K562 (cell line): ENCODE results near the gene TMEM126A. TPM values are rescaled to one million over a fixed set of nuclear protein-coding genes. Genes with fewer than 3 reads are reported as not detected.
A peak's percentile ranks its signal among the peaks of the same experiment; 100 is the strongest.

Experiments used
- JUND ChIP-seq, 2 experiments: IDR thresholded peaks; 2 replicates in 1 of 2; 3 replicates in 1 of 2; pipeline ENCODE4 v1.6.1; 2011; ENCODE audit warnings: borderline replicate concordance in 2 of 2, low read depth in 2 of 2, low read length in 2 of 2, improper control_type of control experiment in 1 of 2, missing biosample characterization in 1 of 2, missing genetic modification characterization in 1 of 2, missing genetic modification reagents in 1 of 2
- MEIS2 ChIP-seq: fragments of 450-650 bp; IDR thresholded peaks from 2 replicates; pipeline ENCODE4 v1.6.1; 2014; ENCODE audit warnings: mild to moderate bottlenecking; ENCODE audit not compliant: partially characterized antibody
- PHF21A ChIP-seq: fragments of 450-650 bp; IDR thresholded peaks from 2 replicates; pipeline ENCODE4 v1.6.1; 2017; ENCODE audit warnings: low read depth, borderline replicate concordance
- ZNF124 ChIP-seq: sonication (generic); formaldehyde crosslinking; IDR thresholded peaks from 2 replicates; pipeline ENCODE4 v1.8.1; 2022; ENCODE audit warnings: missing genetic modification reagents
- polyA plus RNA-seq, 8 experiments: library from polyadenylated mRNA; depleted of rRNA in 4 of 8; stranded (reverse) in 5 of 8; unstranded in 3 of 8; fragments of >200 nt; fragmentation: Nextera tagmentation in 2 of 8; fragmentation: Illumina TruSeq in 1 of 8; extraction: Ambion mirVana in 2 of 8; extraction: Trizol in 1 of 8; gene quantifications; 2 replicates each; pipeline versions ENCODE4 v1.2.1 to v1.2.3, GENCODE V29; 2011 to 2014; ENCODE audit warnings: inconsistent platforms in 1 of 8, missing spikeins in 1 of 8
- total RNA-seq, 7 experiments: library from RNA; depleted of rRNA in 6 of 7; stranded (reverse); fragments of >200 nt in 6 of 7; fragmentation: Illumina TruSeq in 2 of 7; extraction: Trizol in 2 of 7; gene quantifications; 2 replicates each; pipeline versions ENCODE4 v1.2.1 to v1.2.3, GENCODE V29; 2011 to 2021; ENCODE audit warnings: low replicate concordance in 1 of 7
- TF ChIP-seq, protein P1 (sequence below): fragments of 450-650 bp; IDR thresholded peaks from one replicate; pipeline ENCODE4 v1.6.1; 2018; ENCODE audit warnings: mild to moderate bottlenecking, moderate library complexity; ENCODE audit not compliant: partially characterized antibody
- TF ChIP-seq, protein P2 (sequence below): sonication (generic); formaldehyde crosslinking; IDR thresholded peaks from 2 replicates; pipeline ENCODE4 v1.8.0; 2022; ENCODE audit warnings: mild to moderate bottlenecking, missing genetic modification reagents
- TF ChIP-seq, protein P3 (sequence below): fragments of 450-650 bp; formaldehyde crosslinking; IDR thresholded peaks from 2 replicates; pipeline ENCODE4 v1.4.0; 2020; ENCODE audit warnings: mild to moderate bottlenecking, moderate library complexity
- TF ChIP-seq, protein P4 (sequence below), 2 experiments: fragments of 450-650 bp in 1 of 2; sonication (generic) in 1 of 2; formaldehyde crosslinking in 1 of 2; IDR thresholded peaks; 2 replicates each; pipeline versions ENCODE4 v1.7.1 to v1.9.0; 2016 to 2022; ENCODE audit warnings: inconsistent platforms in 1 of 2, mild to moderate bottlenecking in 1 of 2, missing genetic modification reagents in 1 of 2

The TMEM126A gene
- total and polyA plus RNA-seq, 9 of the 15 experiments (the other 6 are each of a cell fraction or from before 2014, with no cell fraction given) = 19.3 to 154 (median 56.3) TPM

DNA sequence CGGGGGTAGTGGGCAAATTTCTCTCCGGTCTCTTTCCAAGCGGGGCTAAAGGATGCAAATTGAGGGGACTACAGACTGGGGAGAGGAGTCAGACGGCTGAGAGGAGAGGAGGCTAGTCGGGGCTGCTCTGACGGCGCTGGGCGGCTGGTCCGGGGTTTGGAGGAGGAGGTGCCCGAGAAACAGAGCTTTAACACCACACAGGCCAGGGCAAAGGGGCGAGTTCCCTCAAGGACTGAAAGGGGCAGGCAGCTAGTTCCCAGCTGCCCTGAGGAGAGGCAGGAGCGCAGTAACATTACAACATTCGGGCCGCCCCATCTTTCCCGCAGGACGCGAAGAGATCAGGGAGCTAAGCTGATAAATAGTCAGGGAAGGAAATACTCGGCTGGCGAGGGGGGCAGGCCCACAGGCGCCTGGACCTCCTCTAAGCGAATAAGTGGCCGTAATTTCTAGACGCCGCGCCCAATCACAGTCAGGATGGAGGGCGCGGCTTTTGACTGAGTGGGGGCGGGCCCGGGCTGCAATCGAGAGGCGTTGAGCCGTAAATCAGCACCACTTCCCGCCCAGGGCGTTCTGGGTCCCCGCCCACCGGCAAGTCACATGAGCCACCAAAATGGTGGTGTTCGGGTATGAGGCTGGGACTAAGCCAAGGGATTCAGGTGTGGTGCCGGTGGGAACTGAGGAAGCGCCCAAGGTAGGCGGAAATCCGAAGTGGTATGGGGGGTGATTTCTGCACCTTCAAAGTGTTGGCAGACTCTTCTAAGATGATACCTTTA is 19.6 kb upstream of the TMEM126A start, which contains the start of gene TMEM126B (continued):
- TF ChIP-seq ZNF124 (CRISPR knock-in tag) (no peak), PHF21A (0 out of 2 replicates have a peak, but pooled peaks have one; percentile 17), JUND (IDR thresholded peaks at IDR 0.05; ENCODE audit: borderline replicate concordance, low read depth, low read length) (no peak; the same call in 1 of the 2 replicates), JUND (tag; IDR thresholded peaks at IDR 0.05; ENCODE audit: borderline replicate concordance, low read depth, low read length) (0 out of 3 replicates have a peak, but pooled peaks have one; percentile 16), MEIS2 (peak; percentile 99)
- TF ChIP-seq, protein P1, sequence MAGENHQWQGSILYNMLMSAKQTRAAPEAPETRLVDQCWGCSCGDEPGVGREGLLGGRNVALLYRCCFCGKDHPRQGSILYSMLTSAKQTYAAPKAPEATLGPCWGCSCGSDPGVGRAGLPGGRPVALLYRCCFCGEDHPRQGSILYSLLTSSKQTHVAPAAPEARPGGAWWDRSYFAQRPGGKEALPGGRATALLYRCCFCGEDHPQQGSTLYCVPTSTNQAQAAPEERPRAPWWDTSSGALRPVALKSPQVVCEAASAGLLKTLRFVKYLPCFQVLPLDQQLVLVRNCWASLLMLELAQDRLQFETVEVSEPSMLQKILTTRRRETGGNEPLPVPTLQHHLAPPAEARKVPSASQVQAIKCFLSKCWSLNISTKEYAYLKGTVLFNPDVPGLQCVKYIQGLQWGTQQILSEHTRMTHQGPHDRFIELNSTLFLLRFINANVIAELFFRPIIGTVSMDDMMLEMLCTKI = no peak
- TF ChIP-seq, protein P2, sequence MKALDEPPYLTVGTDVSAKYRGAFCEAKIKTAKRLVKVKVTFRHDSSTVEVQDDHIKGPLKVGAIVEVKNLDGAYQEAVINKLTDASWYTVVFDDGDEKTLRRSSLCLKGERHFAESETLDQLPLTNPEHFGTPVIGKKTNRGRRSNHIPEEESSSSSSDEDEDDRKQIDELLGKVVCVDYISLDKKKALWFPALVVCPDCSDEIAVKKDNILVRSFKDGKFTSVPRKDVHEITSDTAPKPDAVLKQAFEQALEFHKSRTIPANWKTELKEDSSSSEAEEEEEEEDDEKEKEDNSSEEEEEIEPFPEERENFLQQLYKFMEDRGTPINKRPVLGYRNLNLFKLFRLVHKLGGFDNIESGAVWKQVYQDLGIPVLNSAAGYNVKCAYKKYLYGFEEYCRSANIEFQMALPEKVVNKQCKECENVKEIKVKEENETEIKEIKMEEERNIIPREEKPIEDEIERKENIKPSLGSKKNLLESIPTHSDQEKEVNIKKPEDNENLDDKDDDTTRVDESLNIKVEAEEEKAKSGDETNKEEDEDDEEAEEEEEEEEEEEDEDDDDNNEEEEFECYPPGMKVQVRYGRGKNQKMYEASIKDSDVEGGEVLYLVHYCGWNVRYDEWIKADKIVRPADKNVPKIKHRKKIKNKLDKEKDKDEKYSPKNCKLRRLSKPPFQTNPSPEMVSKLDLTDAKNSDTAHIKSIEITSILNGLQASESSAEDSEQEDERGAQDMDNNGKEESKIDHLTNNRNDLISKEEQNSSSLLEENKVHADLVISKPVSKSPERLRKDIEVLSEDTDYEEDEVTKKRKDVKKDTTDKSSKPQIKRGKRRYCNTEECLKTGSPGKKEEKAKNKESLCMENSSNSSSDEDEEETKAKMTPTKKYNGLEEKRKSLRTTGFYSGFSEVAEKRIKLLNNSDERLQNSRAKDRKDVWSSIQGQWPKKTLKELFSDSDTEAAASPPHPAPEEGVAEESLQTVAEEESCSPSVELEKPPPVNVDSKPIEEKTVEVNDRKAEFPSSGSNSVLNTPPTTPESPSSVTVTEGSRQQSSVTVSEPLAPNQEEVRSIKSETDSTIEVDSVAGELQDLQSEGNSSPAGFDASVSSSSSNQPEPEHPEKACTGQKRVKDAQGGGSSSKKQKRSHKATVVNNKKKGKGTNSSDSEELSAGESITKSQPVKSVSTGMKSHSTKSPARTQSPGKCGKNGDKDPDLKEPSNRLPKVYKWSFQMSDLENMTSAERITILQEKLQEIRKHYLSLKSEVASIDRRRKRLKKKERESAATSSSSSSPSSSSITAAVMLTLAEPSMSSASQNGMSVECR (CRISPR knock-in tag) = peak; percentile 2; the same call in 1 of the 2 replicates
- TF ChIP-seq, protein P3, sequence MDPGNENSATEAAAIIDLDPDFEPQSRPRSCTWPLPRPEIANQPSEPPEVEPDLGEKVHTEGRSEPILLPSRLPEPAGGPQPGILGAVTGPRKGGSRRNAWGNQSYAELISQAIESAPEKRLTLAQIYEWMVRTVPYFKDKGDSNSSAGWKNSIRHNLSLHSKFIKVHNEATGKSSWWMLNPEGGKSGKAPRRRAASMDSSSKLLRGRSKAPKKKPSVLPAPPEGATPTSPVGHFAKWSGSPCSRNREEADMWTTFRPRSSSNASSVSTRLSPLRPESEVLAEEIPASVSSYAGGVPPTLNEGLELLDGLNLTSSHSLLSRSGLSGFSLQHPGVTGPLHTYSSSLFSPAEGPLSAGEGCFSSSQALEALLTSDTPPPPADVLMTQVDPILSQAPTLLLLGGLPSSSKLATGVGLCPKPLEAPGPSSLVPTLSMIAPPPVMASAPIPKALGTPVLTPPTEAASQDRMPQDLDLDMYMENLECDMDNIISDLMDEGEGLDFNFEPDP (CRISPR knock-in tag) = no peak
- TF ChIP-seq, protein P4, sequence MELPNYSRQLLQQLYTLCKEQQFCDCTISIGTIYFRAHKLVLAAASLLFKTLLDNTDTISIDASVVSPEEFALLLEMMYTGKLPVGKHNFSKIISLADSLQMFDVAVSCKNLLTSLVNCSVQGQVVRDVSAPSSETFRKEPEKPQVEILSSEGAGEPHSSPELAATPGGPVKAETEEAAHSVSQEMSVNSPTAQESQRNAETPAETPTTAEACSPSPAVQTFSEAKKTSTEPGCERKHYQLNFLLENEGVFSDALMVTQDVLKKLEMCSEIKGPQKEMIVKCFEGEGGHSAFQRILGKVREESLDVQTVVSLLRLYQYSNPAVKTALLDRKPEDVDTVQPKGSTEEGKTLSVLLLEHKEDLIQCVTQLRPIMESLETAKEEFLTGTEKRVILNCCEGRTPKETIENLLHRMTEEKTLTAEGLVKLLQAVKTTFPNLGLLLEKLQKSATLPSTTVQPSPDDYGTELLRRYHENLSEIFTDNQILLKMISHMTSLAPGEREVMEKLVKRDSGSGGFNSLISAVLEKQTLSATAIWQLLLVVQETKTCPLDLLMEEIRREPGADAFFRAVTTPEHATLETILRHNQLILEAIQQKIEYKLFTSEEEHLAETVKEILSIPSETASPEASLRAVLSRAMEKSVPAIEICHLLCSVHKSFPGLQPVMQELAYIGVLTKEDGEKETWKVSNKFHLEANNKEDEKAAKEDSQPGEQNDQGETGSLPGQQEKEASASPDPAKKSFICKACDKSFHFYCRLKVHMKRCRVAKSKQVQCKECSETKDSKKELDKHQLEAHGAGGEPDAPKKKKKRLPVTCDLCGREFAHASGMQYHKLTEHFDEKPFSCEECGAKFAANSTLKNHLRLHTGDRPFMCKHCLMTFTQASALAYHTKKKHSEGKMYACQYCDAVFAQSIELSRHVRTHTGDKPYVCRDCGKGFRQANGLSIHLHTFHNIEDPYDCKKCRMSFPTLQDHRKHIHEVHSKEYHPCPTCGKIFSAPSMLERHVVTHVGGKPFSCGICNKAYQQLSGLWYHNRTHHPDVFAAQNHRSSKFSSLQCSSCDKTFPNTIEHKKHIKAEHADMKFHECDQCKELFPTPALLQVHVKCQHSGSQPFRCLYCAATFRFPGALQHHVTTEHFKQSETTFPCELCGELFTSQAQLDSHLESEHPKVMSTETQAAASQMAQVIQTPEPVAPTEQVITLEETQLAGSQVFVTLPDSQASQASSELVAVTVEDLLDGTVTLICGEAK (IDR thresholded peaks at IDR 0.05) = no peak
- TF ChIP-seq, protein P4 (CRISPR knock-in tag; IDR thresholded peaks at IDR 0.05) = no peak
